Colon (tissue), 2 donors: ENCODE data around the gene KCNMB2.
"Not testable (repeated sequence)": the region's sequence is repeated elsewhere in the genome, so short reads cannot be mapped to it uniquely, and the experiment has no call there.

Experiments used
- FAIRE-seq: peaks from 2 replicates; lab custom pipeline; 2012; peaks lifted over from hg19 to GRCh38; lab: Jason Lieb, UNC
- donor health status: control.
- donor health status: control.

The KCNMB2 gene

GRCh38 chr3:178810181-178810580 is 273.9 kb downstream of the KCNMB2 start:
- FAIRE-seq = no peak

DNA sequence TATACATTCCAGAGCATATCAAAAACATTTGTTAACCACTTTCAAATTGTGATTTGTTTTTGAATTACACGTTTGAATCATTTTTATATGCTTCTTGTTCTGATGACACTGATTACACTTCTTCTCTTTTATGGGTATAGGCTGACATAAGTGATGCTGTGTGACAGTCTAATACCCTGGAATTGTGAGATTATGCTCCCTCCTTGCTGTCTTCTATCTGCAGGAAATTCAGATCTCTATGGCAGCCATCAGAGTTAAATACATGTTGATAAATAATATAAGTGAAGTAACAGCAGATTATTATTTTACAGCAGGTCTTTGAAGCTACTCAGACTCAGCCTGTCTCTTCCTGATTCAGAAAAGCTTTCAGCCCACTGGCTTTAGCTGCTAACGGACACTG is 286.5 kb downstream of the KCNMB2 start:
- no peak for FAIRE-seq

DNA sequence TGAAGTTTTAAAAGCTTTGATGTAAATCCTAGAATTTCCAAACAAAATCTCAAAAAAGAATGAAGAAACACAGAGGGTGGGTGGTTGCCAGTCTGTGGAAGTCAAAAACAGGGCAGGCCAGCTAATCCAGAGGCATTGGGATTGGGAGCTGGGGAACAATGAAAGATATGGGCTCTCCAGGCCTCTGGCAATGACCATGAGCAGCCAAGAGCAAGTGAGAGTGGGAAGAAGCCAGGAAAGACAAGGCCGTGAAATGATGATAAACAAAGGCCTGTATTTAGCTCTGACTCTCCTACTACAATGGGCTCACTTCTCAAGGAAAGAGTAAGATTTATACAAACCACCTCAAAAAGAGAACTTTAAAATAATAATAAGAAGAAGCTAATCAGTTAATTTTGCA is 286.9 kb downstream of the KCNMB2 start:
- FAIRE-seq = no peak

DNA sequence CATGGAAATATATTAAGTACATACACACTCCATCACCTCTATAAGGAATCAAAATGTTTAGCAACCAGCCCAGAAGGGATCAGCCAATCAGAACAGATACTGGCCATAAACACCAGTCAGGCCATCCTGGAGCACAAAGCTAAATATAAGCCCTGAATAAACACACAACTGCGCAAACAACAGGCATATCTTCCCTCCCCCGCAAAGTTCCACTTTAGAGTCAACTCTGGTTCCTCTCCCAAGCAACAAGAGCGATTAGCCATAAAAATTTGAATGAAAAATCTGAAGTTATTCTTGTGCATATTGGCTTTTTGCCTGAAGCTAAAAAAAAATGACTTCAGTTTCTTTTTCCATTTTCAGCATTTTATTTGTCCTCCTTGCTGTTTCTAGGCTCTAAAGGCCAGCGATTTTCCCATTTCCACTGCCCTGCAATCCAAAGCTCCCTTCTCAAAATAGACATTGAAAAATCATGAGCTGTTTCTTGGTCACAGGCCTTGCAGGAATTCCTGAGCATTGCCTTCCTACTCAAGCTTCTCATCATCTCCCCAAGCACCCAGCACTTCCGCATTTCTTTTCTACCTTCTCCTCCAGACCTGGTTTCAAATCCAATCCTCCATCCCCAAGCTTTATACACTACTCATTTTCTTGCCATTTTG is 287.5 kb downstream of the KCNMB2 start:
- no peak for FAIRE-seq

GRCh38 chr3:178826435-178827123 is 290.3 kb downstream of the KCNMB2 start:
- no peak for FAIRE-seq

GRCh38 chr3:178827285-178827856 is 291.1 kb downstream of the KCNMB2 start:
- FAIRE-seq = no peak

- FAIRE-seq = no peak
Measured at GRCh38 chr3:178833695-178834094, 297.5 kb downstream of the KCNMB2 start.

GRCh38 chr3:178835033-178835432 is 298.8 kb downstream of the KCNMB2 start:
- no peak for FAIRE-seq

DNA sequence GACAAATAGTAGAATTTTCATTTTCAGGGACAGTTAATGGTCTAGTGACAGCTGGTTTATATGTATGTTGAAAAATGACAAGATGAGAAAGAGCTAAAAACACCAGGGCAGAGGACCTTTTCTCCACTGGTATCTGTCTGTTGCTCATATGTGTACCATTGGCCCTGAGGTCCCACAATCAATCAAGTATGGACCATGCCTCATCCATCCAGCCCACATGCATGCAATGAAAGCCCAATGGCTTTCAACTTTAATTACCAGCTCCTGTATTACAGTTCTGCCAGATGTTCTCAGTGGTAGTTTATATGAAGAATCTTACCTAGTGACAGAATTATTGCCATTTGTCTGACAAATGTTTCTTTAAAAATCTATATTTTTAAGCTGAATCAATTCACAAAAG is 301.3 kb downstream of the KCNMB2 start:
- FAIRE-seq = no peak

GRCh38 chr3:178840586-178840985 is 304.4 kb downstream of the KCNMB2 start:
- FAIRE-seq = no peak

DNA sequence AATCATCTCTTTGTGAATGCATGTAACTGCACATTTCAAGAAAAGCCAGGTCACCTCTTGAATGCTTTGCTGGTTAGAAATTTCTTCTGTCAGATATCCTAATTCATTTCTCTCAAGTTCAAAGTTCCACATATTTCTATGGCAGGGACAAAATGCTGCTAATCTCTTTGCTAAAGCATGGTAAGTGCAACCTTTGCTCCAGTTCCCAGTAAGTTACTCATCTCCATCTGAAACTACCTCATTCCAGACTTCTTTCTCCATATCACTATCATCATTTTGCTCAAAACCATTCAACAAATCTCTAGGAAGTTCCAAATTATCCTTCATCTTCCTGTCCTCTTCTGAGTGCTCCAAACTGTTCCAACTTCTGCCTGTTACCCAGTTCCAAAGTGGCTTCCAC is 304.8 kb downstream of the KCNMB2 start:
- no peak for FAIRE-seq

DNA sequence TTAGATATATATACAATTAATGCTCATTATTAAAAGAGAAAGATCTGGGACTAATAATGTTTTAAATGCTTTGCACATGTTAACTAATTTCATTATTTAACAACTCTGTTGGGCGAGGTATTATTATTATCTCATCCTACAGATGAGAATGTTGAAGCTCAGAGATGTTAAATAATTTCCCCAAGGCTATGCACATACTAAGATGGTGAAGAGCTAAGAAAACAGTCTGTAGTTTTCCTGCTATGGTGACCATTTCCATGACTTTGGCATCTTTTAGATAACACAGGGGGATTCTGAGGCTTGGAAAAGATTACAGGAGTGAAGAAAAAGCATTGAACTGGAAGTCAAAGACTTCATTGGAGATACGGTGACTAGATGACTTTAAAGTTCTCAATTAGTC is 308.7 kb downstream of the KCNMB2 start:
- FAIRE-seq = no peak

DNA sequence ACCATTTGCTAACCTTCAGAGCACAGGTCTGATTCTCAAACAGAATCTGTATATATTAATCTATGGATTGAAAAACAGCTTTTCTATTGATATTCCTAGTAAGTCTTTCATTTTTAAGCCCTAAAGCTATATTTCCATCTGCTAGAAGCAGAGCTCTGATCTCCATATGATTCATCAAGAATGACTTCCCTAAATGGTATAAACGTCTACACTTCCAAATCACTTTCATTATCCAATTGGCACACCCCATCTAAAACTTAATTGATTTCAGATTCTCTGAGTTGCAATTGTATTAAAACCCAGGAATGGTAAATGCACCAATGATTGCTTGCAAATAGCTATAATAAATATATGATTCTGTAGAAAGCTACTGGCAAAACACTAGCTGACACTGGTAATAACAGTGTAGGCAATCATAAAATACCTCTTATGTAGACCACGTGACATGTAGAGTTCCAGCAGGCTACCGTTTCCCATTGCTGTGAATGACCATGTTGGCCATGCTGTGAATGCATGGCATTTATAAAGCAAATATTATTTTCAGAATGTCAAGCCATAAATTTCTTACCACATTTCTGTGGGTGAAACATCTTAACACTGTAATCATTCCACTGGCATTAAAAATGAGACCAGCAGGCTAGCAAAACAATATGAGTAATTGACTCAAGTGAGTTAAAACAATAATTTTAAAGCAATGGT is 309.3 kb downstream of the KCNMB2 start:
- FAIRE-seq = no peak

DNA sequence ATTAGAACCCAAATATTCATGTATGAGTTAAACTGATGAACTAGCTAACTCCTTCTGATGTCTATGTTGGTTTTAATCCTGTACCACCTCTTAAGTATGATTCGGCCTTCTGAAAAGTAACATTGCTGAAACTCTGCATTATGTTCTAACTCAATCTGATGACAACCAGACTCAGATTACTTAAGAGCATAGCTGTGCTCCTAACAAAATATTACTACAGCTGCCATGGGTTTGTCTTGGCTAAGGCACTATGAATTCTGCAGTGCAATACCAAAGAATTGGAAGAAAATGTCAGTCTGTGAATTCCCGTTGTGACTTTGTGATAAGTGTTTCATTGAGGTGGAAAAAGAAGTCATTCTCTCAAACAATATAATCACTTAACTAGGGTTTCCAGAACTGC is 311.0 kb downstream of the KCNMB2 start:
- no peak for FAIRE-seq

GRCh38 chr3:178849199-178849910 is 313.1 kb downstream of the KCNMB2 start:
- no peak for FAIRE-seq

GRCh38 chr3:178850450-178851190 is 314.4 kb downstream of the KCNMB2 start:
- FAIRE-seq = no peak

DNA sequence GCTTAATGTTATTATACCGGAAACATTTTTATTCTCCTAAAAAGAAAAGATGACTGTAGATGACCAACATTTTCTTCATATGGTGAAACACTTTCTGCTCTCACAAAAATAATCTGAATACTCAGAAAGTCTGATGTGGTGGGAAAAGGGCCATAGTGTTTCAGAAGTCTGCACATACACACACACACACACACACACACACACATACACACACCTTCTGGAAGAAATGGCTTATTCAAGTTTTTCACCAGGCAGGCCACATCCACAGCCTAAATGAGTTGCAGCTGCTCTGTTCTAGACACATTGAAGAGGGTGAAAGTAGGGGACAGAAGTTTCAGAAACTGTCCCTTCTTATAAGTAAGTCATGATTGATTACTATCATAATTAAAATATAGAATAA is 315.3 kb downstream of the KCNMB2 start:
- no peak for FAIRE-seq

- FAIRE-seq = no peak
Measured at GRCh38 chr3:178856804-178857203, 320.6 kb downstream of the KCNMB2 start.

- no peak for FAIRE-seq
Measured at GRCh38 chr3:178859386-178859785, 323.1 kb downstream of the KCNMB2 start.

- FAIRE-seq = not testable (repeated sequence)
Measured at GRCh38 chr3:178859900-178860436, 323.7 kb downstream of the KCNMB2 start.

GRCh38 chr3:178868681-178869080 is 332.4 kb downstream of the KCNMB2 start:
- no peak for FAIRE-seq
